Astrocyte (in vitro differentiated cells and primary cell): ENCODE results near the gene EXOC3.

Source experiments
- EZH2 ChIP-seq: IDR thresholded peaks from 2 replicates; pipeline ENCODE4 v1.6.1; 2012; ENCODE audit warnings: mild to moderate bottlenecking, low read length, inconsistent platforms; ENCODE audit not compliant: insufficient read depth
- TF ChIP-seq, protein P1 (sequence below): IDR thresholded peaks from 2 replicates; pipeline ENCODE4 v1.5.1; 2011; ENCODE audit warnings: low read depth, mild to moderate bottlenecking, inconsistent platforms, low read length, moderate library complexity; ENCODE audit not compliant: insufficient read depth

GRCh38 chr5:483011-483410, 40.0 kb downstream of the EXOC3 start:
- TF ChIP-seq, protein P1, sequence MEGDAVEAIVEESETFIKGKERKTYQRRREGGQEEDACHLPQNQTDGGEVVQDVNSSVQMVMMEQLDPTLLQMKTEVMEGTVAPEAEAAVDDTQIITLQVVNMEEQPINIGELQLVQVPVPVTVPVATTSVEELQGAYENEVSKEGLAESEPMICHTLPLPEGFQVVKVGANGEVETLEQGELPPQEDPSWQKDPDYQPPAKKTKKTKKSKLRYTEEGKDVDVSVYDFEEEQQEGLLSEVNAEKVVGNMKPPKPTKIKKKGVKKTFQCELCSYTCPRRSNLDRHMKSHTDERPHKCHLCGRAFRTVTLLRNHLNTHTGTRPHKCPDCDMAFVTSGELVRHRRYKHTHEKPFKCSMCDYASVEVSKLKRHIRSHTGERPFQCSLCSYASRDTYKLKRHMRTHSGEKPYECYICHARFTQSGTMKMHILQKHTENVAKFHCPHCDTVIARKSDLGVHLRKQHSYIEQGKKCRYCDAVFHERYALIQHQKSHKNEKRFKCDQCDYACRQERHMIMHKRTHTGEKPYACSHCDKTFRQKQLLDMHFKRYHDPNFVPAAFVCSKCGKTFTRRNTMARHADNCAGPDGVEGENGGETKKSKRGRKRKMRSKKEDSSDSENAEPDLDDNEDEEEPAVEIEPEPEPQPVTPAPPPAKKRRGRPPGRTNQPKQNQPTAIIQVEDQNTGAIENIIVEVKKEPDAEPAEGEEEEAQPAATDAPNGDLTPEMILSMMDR: no peak
- no peak for TF ChIP-seq EZH2
